SK-N-SH treated with all-trans-retinoic acid at 6 μM for 48 hours (cell line): ENCODE measurements around the gene GFRA1.

ENCODE experiments used
- ATAC-seq: fragments of 200-7000 bp; cut with Tn5 transposase; 3 replicates; pipeline ENCODE4 v1.9.1; 2020; ENCODE audit warnings: mild to moderate bottlenecking, moderate library complexity
- ARNTL ChIP-seq: fragments of 450-650 bp; formaldehyde crosslinking; IDR thresholded peaks from 2 replicates; pipeline ENCODE4 v1.5.0; 2020; ENCODE audit warnings: low read depth, mild to moderate bottlenecking, moderate library complexity, borderline replicate concordance
- BACH2 ChIP-seq: fragments of 250-450 bp; sonication (Bioruptor Pico); IDR thresholded peaks from 2 replicates; pipeline ENCODE4 v1.9.0; 2021; ENCODE audit warnings: mild to moderate bottlenecking, borderline replicate concordance
- CSDC2 ChIP-seq: fragments of 250-450 bp; sonication (Bioruptor Pico); IDR thresholded peaks from 2 replicates; pipeline ENCODE4 v1.5.0; 2020; ENCODE audit warnings: mild to moderate bottlenecking, moderate library complexity
- ESRRG ChIP-seq: fragments of 250-450 bp; sonication (Bioruptor Pico); IDR thresholded peaks from 2 replicates; pipeline ENCODE4 v1.6.1; 2021; ENCODE audit warnings: mild to moderate bottlenecking
- GLIS3 ChIP-seq: fragments of 250-450 bp; sonication (Bioruptor Pico); IDR thresholded peaks from 2 replicates; pipeline ENCODE4 v1.5.0; 2020; ENCODE audit warnings: mild to moderate bottlenecking, moderate library complexity
- ISL1 ChIP-seq: fragments of 250-450 bp; sonication (Bioruptor Pico); IDR thresholded peaks from 2 replicates; pipeline ENCODE4 v2.1.2; 2022; ENCODE audit warnings: mild to moderate bottlenecking, moderate library complexity
- PPARA ChIP-seq: fragments of 250-450 bp; sonication (Bioruptor Pico); IDR thresholded peaks from 2 replicates; pipeline ENCODE4 v1.5.0; 2020; ENCODE audit warnings: mild to moderate bottlenecking, borderline replicate concordance
- RARB ChIP-seq: fragments of 250-450 bp; sonication (Bioruptor Pico); IDR thresholded peaks from 2 replicates; pipeline ENCODE4 v1.8.0; 2021; ENCODE audit warnings: mild to moderate bottlenecking, moderate library complexity
- SNAI2 ChIP-seq: fragments of 250-450 bp; sonication (Bioruptor Pico); IDR thresholded peaks from 2 replicates; pipeline ENCODE4 v1.5.0; 2020; ENCODE audit warnings: mild to moderate bottlenecking, moderate library complexity
- TCF4 ChIP-seq: fragments of 250-450 bp; sonication (Bioruptor Pico); IDR thresholded peaks from 2 replicates; pipeline ENCODE4 v1.8.0; 2021; ENCODE audit warnings: mild to moderate bottlenecking, moderate library complexity, borderline replicate concordance
- TOX ChIP-seq: fragments of 250-450 bp; sonication (Bioruptor Pico); IDR thresholded peaks from 2 replicates; pipeline ENCODE4 v1.8.0; 2021; ENCODE audit warnings: mild to moderate bottlenecking, moderate library complexity, borderline replicate concordance
- ZC3H10 ChIP-seq: fragments of 250-450 bp; sonication (Bioruptor Pico); IDR thresholded peaks from 2 replicates; pipeline ENCODE4 v1.5.1; 2021; ENCODE audit warnings: mild to moderate bottlenecking, moderate library complexity
- ZFP3 ChIP-seq: fragments of 250-450 bp; sonication (Bioruptor Pico); IDR thresholded peaks from 2 replicates; pipeline ENCODE4 v1.5.0; 2020; ENCODE audit warnings: mild to moderate bottlenecking, moderate library complexity
- ZFP30 ChIP-seq: fragments of 450-650 bp; formaldehyde crosslinking; IDR thresholded peaks from 2 replicates; pipeline ENCODE4 v1.5.0; 2022; ENCODE audit warnings: mild to moderate bottlenecking, moderate library complexity
- ZNF70 ChIP-seq: fragments of 450-650 bp; formaldehyde crosslinking; IDR thresholded peaks from 2 replicates; pipeline ENCODE4 v1.5.0; 2020; ENCODE audit warnings: mild to moderate bottlenecking, moderate library complexity
- ZNF8 ChIP-seq: fragments of 450-650 bp; formaldehyde crosslinking; IDR thresholded peaks from 2 replicates; pipeline ENCODE4 v1.5.0; 2020; ENCODE audit warnings: mild to moderate bottlenecking, moderate library complexity
- TF ChIP-seq, protein P1 (sequence below): fragments of 250-450 bp; sonication (Bioruptor Pico); IDR thresholded peaks from 2 replicates; pipeline ENCODE4 v1.5.0; 2020; ENCODE audit warnings: mild to moderate bottlenecking, moderate library complexity
- TF ChIP-seq, protein P2 (sequence below): fragments of 250-450 bp; sonication (Bioruptor Pico); IDR thresholded peaks from 2 replicates; pipeline ENCODE4 v1.5.1; 2021; ENCODE audit warnings: mild to moderate bottlenecking, moderate library complexity
- TF ChIP-seq, protein P3 (sequence below): fragments of 250-450 bp; sonication (Bioruptor Pico); IDR thresholded peaks from 2 replicates; pipeline ENCODE4 v1.5.1; 2020; ENCODE audit warnings: low read depth, mild to moderate bottlenecking, moderate library complexity
- TF ChIP-seq, protein P4 (sequence below): fragments of 250-450 bp; sonication (Bioruptor Pico); IDR thresholded peaks from 2 replicates; pipeline ENCODE4 v1.8.0; 2020; ENCODE audit warnings: mild to moderate bottlenecking, moderate library complexity, borderline replicate concordance

Gene GFRA1

DNA sequence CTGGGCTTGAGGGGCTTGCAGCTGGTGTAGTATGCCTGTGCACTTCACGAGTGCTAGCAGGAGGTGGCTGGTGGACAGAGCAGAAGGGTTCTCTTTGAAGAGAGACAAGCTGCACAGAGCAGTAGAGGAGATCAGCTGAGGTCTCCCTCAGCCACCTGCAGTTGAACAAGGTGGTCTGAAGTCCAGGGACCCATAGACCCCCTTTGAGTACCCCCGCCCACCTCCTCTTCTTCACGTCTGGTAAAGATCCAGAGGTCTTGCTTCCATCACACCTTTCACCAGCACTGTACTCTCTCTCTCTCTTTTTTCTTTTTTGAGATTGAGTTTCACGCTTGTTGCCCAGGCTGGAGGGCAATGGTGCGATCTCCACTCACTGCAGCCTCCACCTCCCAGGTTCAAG lies 157.2 kb downstream of the GFRA1 start:
- TF ChIP-seq ESRRG (CRISPR knock-in tag), result no peak
- no peak for TF ChIP-seq ZC3H10
- TF ChIP-seq, protein P1, sequence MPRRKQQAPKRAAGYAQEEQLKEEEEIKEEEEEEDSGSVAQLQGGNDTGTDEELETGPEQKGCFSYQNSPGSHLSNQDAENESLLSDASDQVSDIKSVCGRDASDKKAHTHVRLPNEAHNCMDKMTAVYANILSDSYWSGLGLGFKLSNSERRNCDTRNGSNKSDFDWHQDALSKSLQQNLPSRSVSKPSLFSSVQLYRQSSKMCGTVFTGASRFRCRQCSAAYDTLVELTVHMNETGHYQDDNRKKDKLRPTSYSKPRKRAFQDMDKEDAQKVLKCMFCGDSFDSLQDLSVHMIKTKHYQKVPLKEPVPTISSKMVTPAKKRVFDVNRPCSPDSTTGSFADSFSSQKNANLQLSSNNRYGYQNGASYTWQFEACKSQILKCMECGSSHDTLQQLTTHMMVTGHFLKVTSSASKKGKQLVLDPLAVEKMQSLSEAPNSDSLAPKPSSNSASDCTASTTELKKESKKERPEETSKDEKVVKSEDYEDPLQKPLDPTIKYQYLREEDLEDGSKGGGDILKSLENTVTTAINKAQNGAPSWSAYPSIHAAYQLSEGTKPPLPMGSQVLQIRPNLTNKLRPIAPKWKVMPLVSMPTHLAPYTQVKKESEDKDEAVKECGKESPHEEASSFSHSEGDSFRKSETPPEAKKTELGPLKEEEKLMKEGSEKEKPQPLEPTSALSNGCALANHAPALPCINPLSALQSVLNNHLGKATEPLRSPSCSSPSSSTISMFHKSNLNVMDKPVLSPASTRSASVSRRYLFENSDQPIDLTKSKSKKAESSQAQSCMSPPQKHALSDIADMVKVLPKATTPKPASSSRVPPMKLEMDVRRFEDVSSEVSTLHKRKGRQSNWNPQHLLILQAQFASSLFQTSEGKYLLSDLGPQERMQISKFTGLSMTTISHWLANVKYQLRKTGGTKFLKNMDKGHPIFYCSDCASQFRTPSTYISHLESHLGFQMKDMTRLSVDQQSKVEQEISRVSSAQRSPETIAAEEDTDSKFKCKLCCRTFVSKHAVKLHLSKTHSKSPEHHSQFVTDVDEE (CRISPR knock-in tag), result no peak
- TF ChIP-seq, all 23 proteins: peak for 0
- ATAC-seq, result no peak

DNA sequence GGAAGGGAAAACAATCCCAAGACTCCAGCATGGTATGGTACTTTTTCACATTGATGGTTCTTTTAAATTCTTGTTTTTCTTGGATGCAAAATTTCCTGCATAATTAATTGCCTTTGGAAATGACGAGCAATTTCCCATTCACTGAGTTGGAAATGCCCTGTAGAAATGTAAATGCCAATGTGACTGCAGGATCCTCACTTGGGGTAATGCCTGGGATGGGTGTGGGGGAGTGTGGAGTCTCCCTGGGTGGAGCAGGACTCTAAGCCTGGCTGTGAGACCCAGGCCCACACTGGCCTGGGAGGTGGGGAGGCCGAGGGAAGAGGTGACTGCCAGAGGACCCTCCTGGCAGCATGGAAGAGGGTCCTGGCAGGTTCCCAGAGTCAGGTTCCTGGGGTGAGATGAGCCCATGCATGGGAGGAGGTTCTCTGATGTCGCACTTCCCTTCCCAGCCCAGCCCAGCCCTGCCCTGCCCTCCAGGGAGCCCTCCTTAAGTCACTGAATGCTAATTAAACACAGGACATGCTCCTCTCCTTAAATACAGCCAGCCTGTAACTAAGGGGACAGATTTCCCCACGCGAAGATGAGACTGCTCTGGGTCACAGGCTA lies 157.9 kb downstream of the GFRA1 start:
- ATAC-seq, result no peak
- TF ChIP-seq RARB, result no peak
- TF ChIP-seq ZFP30, result no peak
- no peak for TF ChIP-seq SNAI2

DNA sequence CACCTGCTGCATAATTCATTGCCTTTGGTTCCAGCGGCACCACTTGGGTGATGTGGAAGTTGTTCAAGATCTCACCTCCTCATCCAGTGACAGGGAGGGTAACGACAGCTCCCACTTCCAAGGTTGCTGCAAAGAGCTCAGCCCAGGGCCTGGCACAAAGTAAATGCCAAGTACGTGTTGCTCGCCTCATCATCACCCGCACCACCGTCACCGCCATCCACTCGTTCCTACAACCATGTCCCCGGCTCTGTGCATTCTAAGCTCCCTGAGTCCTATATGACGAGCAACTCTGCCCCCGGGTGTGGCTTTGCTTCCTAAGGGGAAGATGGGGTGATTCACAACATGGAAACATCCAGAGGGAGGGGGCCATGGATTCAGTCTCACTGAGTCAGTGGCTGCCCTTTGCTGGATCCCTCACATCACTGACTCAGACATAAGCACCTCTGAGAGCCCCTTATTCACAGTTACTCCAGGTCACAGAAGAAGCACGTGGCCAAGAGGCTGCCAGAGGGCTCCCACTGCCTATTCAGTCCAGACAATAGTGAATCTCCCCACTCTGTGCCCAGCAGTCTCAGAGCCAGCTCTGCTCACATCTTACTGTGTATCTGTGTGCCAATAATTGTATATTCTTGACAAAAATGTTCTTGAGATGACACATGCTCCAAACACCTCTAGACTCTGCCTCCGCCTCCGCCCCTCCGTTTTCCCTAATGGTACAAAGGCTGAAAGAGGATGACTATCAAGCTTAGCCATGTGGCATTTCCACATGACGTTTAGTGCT lies 159.1 kb downstream of the GFRA1 start:
- TF ChIP-seq ARNTL (CRISPR knock-in tag) (no peak), ZC3H10 (no peak), GLIS3 (CRISPR knock-in tag) (no peak), ZNF8 (CRISPR knock-in tag) (no peak), PPARA (CRISPR knock-in tag) (no peak), TOX (no peak), CSDC2 (CRISPR knock-in tag) (no peak), RARB (no peak), ZFP3 (CRISPR knock-in tag) (no peak), ZNF70 (CRISPR knock-in tag) (no peak), BACH2 (no peak), ISL1 (CRISPR knock-in tag) (no peak), ESRRG (CRISPR knock-in tag) (no peak), TCF4 (CRISPR knock-in tag) (no peak)
- TF ChIP-seq, protein P2, sequence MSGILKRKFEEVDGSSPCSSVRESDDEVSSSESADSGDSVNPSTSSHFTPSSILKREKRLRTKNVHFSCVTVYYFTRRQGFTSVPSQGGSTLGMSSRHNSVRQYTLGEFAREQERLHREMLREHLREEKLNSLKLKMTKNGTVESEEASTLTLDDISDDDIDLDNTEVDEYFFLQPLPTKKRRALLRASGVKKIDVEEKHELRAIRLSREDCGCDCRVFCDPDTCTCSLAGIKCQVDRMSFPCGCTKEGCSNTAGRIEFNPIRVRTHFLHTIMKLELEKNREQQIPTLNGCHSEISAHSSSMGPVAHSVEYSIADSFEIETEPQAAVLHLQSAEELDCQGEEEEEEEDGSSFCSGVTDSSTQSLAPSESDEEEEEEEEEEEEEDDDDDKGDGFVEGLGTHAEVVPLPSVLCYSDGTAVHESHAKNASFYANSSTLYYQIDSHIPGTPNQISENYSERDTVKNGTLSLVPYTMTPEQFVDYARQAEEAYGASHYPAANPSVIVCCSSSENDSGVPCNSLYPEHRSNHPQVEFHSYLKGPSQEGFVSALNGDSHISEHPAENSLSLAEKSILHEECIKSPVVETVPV (CRISPR knock-in tag), result no peak
- TF ChIP-seq, protein P3, sequence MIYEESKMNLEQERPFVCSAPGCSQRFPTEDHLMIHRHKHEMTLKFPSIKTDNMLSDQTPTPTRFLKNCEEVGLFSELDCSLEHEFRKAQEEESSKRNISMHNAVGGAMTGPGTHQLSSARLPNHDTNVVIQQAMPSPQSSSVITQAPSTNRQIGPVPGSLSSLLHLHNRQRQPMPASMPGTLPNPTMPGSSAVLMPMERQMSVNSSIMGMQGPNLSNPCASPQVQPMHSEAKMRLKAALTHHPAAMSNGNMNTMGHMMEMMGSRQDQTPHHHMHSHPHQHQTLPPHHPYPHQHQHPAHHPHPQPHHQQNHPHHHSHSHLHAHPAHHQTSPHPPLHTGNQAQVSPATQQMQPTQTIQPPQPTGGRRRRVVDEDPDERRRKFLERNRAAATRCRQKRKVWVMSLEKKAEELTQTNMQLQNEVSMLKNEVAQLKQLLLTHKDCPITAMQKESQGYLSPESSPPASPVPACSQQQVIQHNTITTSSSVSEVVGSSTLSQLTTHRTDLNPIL (CRISPR knock-in tag), result no peak
- TF ChIP-seq, protein P4, sequence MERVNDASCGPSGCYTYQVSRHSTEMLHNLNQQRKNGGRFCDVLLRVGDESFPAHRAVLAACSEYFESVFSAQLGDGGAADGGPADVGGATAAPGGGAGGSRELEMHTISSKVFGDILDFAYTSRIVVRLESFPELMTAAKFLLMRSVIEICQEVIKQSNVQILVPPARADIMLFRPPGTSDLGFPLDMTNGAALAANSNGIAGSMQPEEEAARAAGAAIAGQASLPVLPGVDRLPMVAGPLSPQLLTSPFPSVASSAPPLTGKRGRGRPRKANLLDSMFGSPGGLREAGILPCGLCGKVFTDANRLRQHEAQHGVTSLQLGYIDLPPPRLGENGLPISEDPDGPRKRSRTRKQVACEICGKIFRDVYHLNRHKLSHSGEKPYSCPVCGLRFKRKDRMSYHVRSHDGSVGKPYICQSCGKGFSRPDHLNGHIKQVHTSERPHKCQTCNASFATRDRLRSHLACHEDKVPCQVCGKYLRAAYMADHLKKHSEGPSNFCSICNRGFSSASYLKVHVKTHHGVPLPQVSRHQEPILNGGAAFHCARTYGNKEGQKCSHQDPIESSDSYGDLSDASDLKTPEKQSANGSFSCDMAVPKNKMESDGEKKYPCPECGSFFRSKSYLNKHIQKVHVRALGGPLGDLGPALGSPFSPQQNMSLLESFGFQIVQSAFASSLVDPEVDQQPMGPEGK (CRISPR knock-in tag), result no peak
- TF ChIP-seq, protein P1 (CRISPR knock-in tag), result no peak
- ATAC-seq, result no peak
